HepG2 (cell line): ENCODE results near the gene ST14. TPM values are rescaled to one million over a fixed set of nuclear protein-coding genes. Genes with fewer than 3 reads are reported as not detected.

Experiments used
- ATAC-seq: fragments of 200-7000 bp; cut with Tn5 transposase; 3 replicates; pipeline ENCODE4 v1.9.1; 2020; ENCODE audit warnings: mild to moderate bottlenecking, moderate library complexity
- BruUV-seq: library from RNA; stranded (reverse); fragments of 400-500 nt; replicated peaks from 2 replicates; lab custom pipeline; 2021; lab: Mats Ljungman, UMichigan
- CTCF ChIA-PET: fragments of 300-600 bp; formaldehyde crosslinking; extraction: SDS; loops from one replicate; lab custom pipeline; 2021; ENCODE audit warnings: low total read pairs, inconsistent platforms, low intra/inter-chr PET ratio; lab: Yijun Ruan, JAX
- POLR2A ChIA-PET: fragments of 350-600 bp; sonication (Branson Sonifier 250); formaldehyde crosslinking; loops from one replicate; lab custom pipeline; 2020; ENCODE audit warnings: antibody characterized with exemption, inconsistent platforms; lab: Yijun Ruan, JAX
- DNase-seq: peaks from one replicate; pipeline ENCODE4 v3.0.0-alpha.2; 2015; ENCODE audit warnings: low spot score
- FAIRE-seq: peaks from 3 replicates; lab custom pipeline; 2011; peaks lifted over from hg19 to GRCh38; lab: Jason Lieb, UNC
- H2AFZ ChIP-seq: one replicate; pipeline ENCODE4 v1.6.1; 2011; ENCODE audit warnings: low read length, inconsistent platforms
- H3K27ac ChIP-seq: fragments of 300-600 bp; 3 replicates; pipeline ENCODE4 v1.8.0; 2011; ENCODE audit warnings: mixed run types, mild to moderate bottlenecking, mixed read lengths, low read length, inconsistent platforms; ENCODE audit not compliant: insufficient read depth; ENCODE audit errors: extremely low read length
- H3K27me3 ChIP-seq, 2 experiments: fragments of 200-600 bp in 1 of 2; 2 replicates in 1 of 2; 3 replicates in 1 of 2; pipeline versions ENCODE4 v1.6.0 to v1.8.0; 2011; ENCODE audit warnings: low read length in 2 of 2, mild to moderate bottlenecking in 2 of 2, moderate library complexity in 2 of 2, inconsistent platforms in 1 of 2; ENCODE audit not compliant: insufficient read depth in 2 of 2, control insufficient read depth in 1 of 2
- H3K36me3 ChIP-seq, 2 experiments: fragments of 200-600 bp in 1 of 2; replicated peaks in 1 of 2; 2 replicates in 1 of 2; 3 replicates in 1 of 2; pipeline versions ENCODE4 v1.5.1 to v1.8.0; 2011; ENCODE audit warnings: low read length in 2 of 2, inconsistent platforms in 1 of 2; ENCODE audit not compliant: insufficient read depth in 2 of 2, control insufficient read depth in 1 of 2
- H3K4me1 ChIP-seq: 2 replicates; pipeline ENCODE4 v1.5.1; 2012; ENCODE audit warnings: low read length, inconsistent platforms; ENCODE audit not compliant: insufficient read depth
- H3K4me2 ChIP-seq: 2 replicates; pipeline ENCODE4 v1.6.0; 2011; ENCODE audit warnings: low read depth, low read length, inconsistent platforms
- H3K4me3 ChIP-seq, 3 experiments: fragments of 200-600 bp in 1 of 3; sonication (generic), shearing (Covaris generic) in 1 of 3; replicated peaks in 1 of 3; 2 replicates each; pipeline ENCODE4 v1.5.1; 2011 to 2016; ENCODE audit warnings: low read length in 3 of 3, inconsistent platforms in 2 of 3, low read depth in 2 of 3, mild to moderate bottlenecking in 2 of 3, control low read depth in 1 of 3, mixed read lengths in 1 of 3; ENCODE audit not compliant: insufficient read depth in 1 of 3
- H3K79me2 ChIP-seq: one replicate; pipeline ENCODE4 v1.6.1; 2011; ENCODE audit warnings: low read length, inconsistent platforms; ENCODE audit not compliant: insufficient read depth
- H3K9ac ChIP-seq: 2 replicates; pipeline ENCODE4 v1.6.0; 2011; ENCODE audit warnings: mild to moderate bottlenecking, low read depth, low read length, inconsistent platforms; ENCODE audit not compliant: insufficient read depth
- H3K9me3 ChIP-seq: 2 replicates; pipeline ENCODE4 v1.5.1; 2012; ENCODE audit warnings: mild to moderate bottlenecking, low read length
- H4K20me1 ChIP-seq: 2 replicates; pipeline ENCODE4 v1.6.0; 2011; ENCODE audit warnings: inconsistent platforms, mild to moderate bottlenecking, low read length, moderate library complexity; ENCODE audit not compliant: insufficient read depth
- NRL ChIP-seq: sonication (generic); formaldehyde crosslinking; IDR thresholded peaks from 2 replicates; pipeline ENCODE4 v1.5.0; 2020; ENCODE audit warnings: missing genetic modification reagents, mild to moderate bottlenecking, moderate library complexity, borderline replicate concordance
- WGBS: methylation state at CpG from one replicate; pipeline ENCODE4 v1.1.6; 2017; ENCODE audit warnings: low lambda C conversion rate; 5-methylcytosine and 5-hydroxymethylcytosine counted together
- in situ Hi-C: cut with HindIII; loops from 2 replicates; pipeline ENCODE4 v1.10.0; 2017; ENCODE audit warnings: low pct_unique_long_range_greater_than_20kb; ENCODE audit not compliant: extremely low pct_ligation_motif_present
- intact Hi-C: fragments of 100-400 bp; cut with micrococcal nuclease; formaldehyde crosslinking; loops from one replicate; pipeline ENCODE4 v1.10.0; 2022; ENCODE audit not compliant: unreplicated experiment
- polyA plus RNA-seq, 8 experiments: library from polyadenylated mRNA; depleted of rRNA in 3 of 8; stranded (reverse) in 7 of 8; unstranded in 1 of 8; fragments of >200 nt; fragmentation: Illumina TruSeq in 4 of 8; extraction: Trizol in 4 of 8; gene quantifications; 2 replicates each; pipeline versions ENCODE4 v1.2.1 to v1.2.3, GENCODE V29; 2011 to 2016; ENCODE audit warnings: low read depth in 4 of 8, missing spikeins in 1 of 8, mixed read lengths in 1 of 8; ENCODE audit not compliant: insufficient read depth in 1 of 8
- total RNA-seq, 5 experiments: library from RNA; depleted of rRNA; stranded (reverse); fragments of >200 nt; fragmentation: Illumina TruSeq; extraction: Trizol; gene quantifications; 2 replicates each; pipeline ENCODE4 v1.2.3, GENCODE V29; 2016; ENCODE audit warnings: low read depth in 1 of 5
- TF ChIP-seq, protein P1 (sequence below): sonication (generic); formaldehyde crosslinking; IDR thresholded peaks from 2 replicates; pipeline ENCODE4 v1.4.0; 2020; ENCODE audit warnings: missing genetic modification reagents, borderline replicate concordance
- TF ChIP-seq, protein P2 (sequence below): sonication (generic); formaldehyde crosslinking; IDR thresholded peaks from 2 replicates; pipeline ENCODE4 v1.5.0; 2020; ENCODE audit warnings: mild to moderate bottlenecking, missing genetic modification reagents, borderline replicate concordance

The ST14 gene
- total and polyA plus RNA-seq, 2 of the 13 experiments (the other 11 are each of a cell fraction or from before 2014, with no cell fraction given), result 0.88 to 1.4 TPM

DNA sequence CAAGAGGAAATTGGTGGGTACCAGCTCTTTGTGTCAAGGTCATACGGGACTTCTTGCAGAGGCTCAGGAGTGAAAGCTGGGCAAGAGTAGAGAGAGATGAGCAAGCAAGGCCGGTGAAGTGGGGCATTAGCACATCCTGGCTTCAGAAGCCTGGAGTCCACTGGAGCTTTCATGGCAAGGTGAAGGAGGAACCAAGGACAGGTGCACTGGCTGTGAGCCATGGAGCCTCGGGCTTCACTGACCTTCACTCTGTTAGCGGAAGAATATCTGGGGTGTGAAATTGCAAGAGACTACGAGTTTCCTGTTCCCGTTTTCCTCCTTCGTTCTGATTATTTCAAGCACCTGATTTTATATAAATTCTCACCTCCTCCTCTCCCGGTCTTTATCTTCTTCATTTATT is 25.9 kb upstream of the ST14 start (continued):
- TF ChIP-seq, protein P1, sequence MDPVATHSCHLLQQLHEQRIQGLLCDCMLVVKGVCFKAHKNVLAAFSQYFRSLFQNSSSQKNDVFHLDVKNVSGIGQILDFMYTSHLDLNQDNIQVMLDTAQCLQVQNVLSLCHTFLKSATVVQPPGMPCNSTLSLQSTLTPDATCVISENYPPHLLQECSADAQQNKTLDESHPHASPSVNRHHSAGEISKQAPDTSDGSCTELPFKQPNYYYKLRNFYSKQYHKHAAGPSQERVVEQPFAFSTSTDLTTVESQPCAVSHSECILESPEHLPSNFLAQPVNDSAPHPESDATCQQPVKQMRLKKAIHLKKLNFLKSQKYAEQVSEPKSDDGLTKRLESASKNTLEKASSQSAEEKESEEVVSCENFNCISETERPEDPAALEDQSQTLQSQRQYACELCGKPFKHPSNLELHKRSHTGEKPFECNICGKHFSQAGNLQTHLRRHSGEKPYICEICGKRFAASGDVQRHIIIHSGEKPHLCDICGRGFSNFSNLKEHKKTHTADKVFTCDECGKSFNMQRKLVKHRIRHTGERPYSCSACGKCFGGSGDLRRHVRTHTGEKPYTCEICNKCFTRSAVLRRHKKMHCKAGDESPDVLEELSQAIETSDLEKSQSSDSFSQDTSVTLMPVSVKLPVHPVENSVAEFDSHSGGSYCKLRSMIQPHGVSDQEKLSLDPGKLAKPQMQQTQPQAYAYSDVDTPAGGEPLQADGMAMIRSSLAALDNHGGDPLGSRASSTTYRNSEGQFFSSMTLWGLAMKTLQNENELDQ (CRISPR knock-in tag), result no peak
- TF ChIP-seq NRL, result no peak

DNA sequence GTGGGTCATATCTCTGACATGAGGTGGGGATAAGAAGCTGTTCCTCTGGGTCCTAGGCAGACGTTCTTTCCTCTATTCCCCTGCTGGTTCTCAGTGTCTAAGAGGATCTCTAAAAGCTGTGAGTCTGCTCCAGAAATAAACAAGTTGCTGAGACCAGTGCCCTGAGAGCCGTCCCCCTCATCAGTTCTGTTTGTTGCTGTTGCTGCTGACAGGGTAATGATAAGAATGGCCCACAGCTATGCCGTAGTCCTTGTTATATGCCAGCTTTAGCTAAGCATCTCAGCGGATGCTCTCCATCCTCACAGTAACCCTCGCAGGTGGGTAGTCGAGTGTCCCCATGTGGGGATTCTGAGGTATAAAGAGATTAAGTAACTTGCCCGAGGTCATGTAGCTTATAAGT is 23.5 kb upstream of the ST14 start:
- no peak overlapping the region for H3K27ac ChIP-seq
- no peaks in the 10 kb centered on the region for H4K20me1 ChIP-seq
- no TSS peak for BruUV-seq
- intact Hi-C loops (no loop called here), in situ Hi-C loops (loop anchor here (25.0 kb wide), 1 partner anchor 349 kb away; no protein-coding TSS in a partner anchor)
- H3K4me2 ChIP-seq, result no peak overlapping the region
- no peak overlapping the region for H2AFZ ChIP-seq
- WGBS, result 81% methylated on average over 7 of the region's 7 CpGs
- ChIA-PET CTCF (no interaction called here), POLR2A (no interaction called here)
- FAIRE-seq (no peak), ATAC-seq (no peak), DNase-seq (no peak)
- H3K4me1 ChIP-seq, result 0 out of 2 replicates have a peak, but pooled peaks cover under 1% of the 10 kb centered on the region
- peaks cover 4% of the 10 kb centered on the region for H3K79me2 ChIP-seq
- TF ChIP-seq, protein P2, sequence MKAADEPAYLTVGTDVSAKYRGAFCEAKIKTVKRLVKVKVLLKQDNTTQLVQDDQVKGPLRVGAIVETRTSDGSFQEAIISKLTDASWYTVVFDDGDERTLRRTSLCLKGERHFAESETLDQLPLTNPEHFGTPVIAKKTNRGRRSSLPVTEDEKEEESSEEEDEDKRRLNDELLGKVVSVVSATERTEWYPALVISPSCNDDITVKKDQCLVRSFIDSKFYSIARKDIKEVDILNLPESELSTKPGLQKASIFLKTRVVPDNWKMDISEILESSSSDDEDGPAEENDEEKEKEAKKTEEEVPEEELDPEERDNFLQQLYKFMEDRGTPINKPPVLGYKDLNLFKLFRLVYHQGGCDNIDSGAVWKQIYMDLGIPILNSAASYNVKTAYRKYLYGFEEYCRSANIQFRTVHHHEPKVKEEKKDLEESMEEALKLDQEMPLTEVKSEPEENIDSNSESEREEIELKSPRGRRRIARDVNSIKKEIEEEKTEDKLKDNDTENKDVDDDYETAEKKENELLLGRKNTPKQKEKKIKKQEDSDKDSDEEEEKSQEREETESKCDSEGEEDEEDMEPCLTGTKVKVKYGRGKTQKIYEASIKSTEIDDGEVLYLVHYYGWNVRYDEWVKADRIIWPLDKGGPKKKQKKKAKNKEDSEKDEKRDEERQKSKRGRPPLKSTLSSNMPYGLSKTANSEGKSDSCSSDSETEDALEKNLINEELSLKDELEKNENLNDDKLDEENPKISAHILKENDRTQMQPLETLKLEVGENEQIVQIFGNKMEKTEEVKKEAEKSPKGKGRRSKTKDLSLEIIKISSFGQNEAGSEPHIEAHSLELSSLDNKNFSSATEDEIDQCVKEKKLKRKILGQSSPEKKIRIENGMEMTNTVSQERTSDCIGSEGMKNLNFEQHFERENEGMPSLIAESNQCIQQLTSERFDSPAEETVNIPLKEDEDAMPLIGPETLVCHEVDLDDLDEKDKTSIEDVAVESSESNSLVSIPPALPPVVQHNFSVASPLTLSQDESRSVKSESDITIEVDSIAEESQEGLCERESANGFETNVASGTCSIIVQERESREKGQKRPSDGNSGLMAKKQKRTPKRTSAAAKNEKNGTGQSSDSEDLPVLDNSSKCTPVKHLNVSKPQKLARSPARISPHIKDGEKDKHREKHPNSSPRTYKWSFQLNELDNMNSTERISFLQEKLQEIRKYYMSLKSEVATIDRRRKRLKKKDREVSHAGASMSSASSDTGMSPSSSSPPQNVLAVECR, result no peak
- H3K27me3 ChIP-seq, result no peaks in the 10 kb centered on the region
- H3K9ac ChIP-seq, result no peak overlapping the region
- no peak overlapping the region for H3K4me3 ChIP-seq
- no peaks in the 10 kb centered on the region for H3K9me3 ChIP-seq
- peaks cover 52 to 85% of the 10 kb centered on the region in 2 experiments for H3K36me3 ChIP-seq
